Activated naive CD8-positive, alpha-beta T cell treated with anti-CD3 and anti-CD28 coated beads, Interleukin-2, amount 10 ng/mL, durations not matched to agents 7 days and 5 days (primary cell): ENCODE results near the gene CNTN6. TPM values are rescaled to one million over a fixed set of nuclear protein-coding genes. Genes with fewer than 3 reads are reported as not detected.
"Not testable (repeated sequence)": the region's sequence is repeated elsewhere in the genome, so short reads cannot be mapped to it uniquely, and the experiment has no call there.

Experiments
- ATAC-seq: fragments of 150-1000 bp; cut with Tn5 transposase; one replicate; pipeline ENCODE4 v1.10.0; 2021; ENCODE audit warnings: low read depth, moderate library complexity
- POLR2A ChIA-PET: fragments of 350-600 bp; sonication (Branson Sonifier 250); formaldehyde crosslinking; loops from one replicate; lab custom pipeline; 2021; ENCODE audit warnings: antibody characterized with exemption; lab: Charles Lee
- DNase-seq: peaks from one replicate; pipeline ENCODE4 v3.0.0; 2021
- H3K27ac Mint-ChIP-seq: one replicate; pipeline ENCODE4 v1.8.0; 2022; ENCODE audit warnings: mild to moderate bottlenecking, mixed read lengths
- H3K27me3 Mint-ChIP-seq: one replicate; pipeline ENCODE4 v1.8.0; 2022; ENCODE audit warnings: mild to moderate bottlenecking, moderate library complexity, mixed read lengths
- H3K36me3 Mint-ChIP-seq: one replicate; pipeline ENCODE4 v1.8.0; 2021; ENCODE audit warnings: mild to moderate bottlenecking, mixed read lengths
- H3K4me1 Mint-ChIP-seq: one replicate; pipeline ENCODE4 v1.8.0; 2021; ENCODE audit warnings: mixed read lengths
- H3K4me3 Mint-ChIP-seq: one replicate; pipeline ENCODE4 v1.8.0; 2022; ENCODE audit warnings: mild to moderate bottlenecking, moderate library complexity, mixed read lengths
- H3K9me3 Mint-ChIP-seq: one replicate; pipeline ENCODE4 v1.8.0; 2021; ENCODE audit warnings: mixed read lengths
- total RNA-seq, 2 experiments: library from RNA; stranded (reverse); gene quantifications; one replicate each; pipeline ENCODE4 v1.2.3, GENCODE V29; 2021

Gene CNTN6
- total RNA-seq, 2 experiments from 2014 or later: not detected

- no peaks in the 10 kb centered on the region for H3K4me1 Mint-ChIP-seq
- POLR2A ChIA-PET: no interaction called here
- no peak overlapping the region for H3K4me3 Mint-ChIP-seq
- DNase-seq (no peak), ATAC-seq (no peak)
- peaks cover 2% of the 10 kb centered on the region for H3K9me3 Mint-ChIP-seq
- H3K27me3 Mint-ChIP-seq: no peaks in the 10 kb centered on the region
- H3K36me3 Mint-ChIP-seq: no peaks in the 10 kb centered on the region
- H3K27ac Mint-ChIP-seq: no peak overlapping the region
Observed at GRCh38 chr3:1355691-1356090, 262.9 kb downstream of the CNTN6 start.

- POLR2A ChIA-PET: no interaction called here
- Mint-ChIP-seq H3K36me3 (no peaks in the 10 kb centered on the region), H3K4me1 (no peaks in the 10 kb centered on the region), H3K27me3 (no peaks in the 10 kb centered on the region), H3K9me3 (peaks cover 2% of the 10 kb centered on the region), H3K4me3 (no peak overlapping the region), H3K27ac (no peak overlapping the region)
- ATAC-seq (no peak), DNase-seq (no peak)
Observed at GRCh38 chr3:1356101-1356500, 263.3 kb downstream of the CNTN6 start.

GRCh38 chr3:1365528-1365927, 272.7 kb downstream of the CNTN6 start:
- Mint-ChIP-seq H3K9me3 (no peaks in the 10 kb centered on the region), H3K4me1 (no peaks in the 10 kb centered on the region), H3K4me3 (no peak overlapping the region), H3K27me3 (no peaks in the 10 kb centered on the region), H3K36me3 (no peaks in the 10 kb centered on the region), H3K27ac (no peak overlapping the region)
- POLR2A ChIA-PET: no interaction called here
- ATAC-seq (no peak), DNase-seq (no peak)

- H3K36me3 Mint-ChIP-seq: no peaks in the 10 kb centered on the region
- H3K9me3 Mint-ChIP-seq: no peaks in the 10 kb centered on the region
- ATAC-seq (no peak), DNase-seq (no peak)
- POLR2A ChIA-PET: no interaction called here
- H3K4me3 Mint-ChIP-seq: no peak overlapping the region
- no peaks in the 10 kb centered on the region for H3K27me3 Mint-ChIP-seq
- H3K4me1 Mint-ChIP-seq: no peaks in the 10 kb centered on the region
- H3K27ac Mint-ChIP-seq: no peak overlapping the region
Observed at GRCh38 chr3:1374471-1374870, 281.6 kb downstream of the CNTN6 start.

DNA sequence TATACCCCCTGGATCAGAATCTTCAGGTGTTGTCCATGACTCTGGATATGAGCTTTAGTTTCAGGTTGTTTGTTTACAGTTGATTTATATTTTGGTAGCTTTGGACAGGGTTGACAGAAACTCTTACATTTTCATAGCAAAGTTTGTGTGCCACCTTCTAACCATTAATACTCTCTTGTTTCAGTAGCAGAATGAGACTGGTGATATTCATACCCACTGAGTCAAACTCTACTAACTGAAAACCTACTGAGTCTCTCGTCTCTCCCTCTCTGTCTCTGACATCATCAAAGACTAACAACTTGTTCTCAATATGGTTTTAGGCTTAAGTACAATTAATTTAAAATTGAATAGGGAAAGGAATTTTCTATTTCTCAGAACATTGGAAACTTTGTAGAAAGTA, 282.3 kb downstream of the CNTN6 start:
- DNase-seq (no peak), ATAC-seq (no peak)
- H3K9me3 Mint-ChIP-seq: no peaks in the 10 kb centered on the region
- no peaks in the 10 kb centered on the region for H3K4me1 Mint-ChIP-seq
- no peaks in the 10 kb centered on the region for H3K27me3 Mint-ChIP-seq
- POLR2A ChIA-PET: no interaction called here
- no peak overlapping the region for H3K4me3 Mint-ChIP-seq
- H3K36me3 Mint-ChIP-seq: no peaks in the 10 kb centered on the region
- no peak overlapping the region for H3K27ac Mint-ChIP-seq

DNA sequence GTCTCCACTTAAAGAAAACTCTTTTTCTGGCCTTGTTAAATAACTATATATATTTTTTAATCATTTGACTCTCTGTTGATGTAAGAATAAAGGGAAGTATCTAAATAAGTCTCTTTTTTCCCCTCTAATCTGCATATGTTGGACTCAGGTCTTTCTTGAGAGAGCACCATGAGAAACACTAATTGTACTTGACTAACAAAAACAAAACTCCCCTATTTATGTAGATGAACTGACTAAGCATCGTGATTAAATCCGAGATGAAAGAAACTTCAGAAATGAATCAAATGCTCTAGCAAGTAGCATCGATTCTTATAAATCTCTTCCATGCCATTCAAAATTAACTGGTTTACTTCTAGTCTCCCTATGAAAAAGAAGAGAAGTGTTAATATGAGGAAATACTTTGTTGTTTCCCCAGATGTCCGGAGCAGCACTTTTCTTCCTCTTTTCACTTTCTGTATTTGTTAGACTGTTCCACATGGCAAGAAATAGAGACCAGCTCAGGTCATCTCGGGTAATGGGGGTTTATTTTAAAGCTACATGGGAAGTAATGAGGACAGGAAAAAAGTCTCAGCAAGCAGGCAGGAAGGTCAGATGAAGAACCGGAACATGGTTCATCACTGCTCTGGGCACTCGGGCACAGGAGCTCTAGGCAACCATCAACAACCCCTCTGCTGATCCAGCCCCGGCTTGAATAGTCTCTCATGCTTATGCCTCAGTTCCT, 288.3 kb downstream of the CNTN6 start:
- POLR2A ChIA-PET: no interaction called here
- no peaks in the 10 kb centered on the region for H3K36me3 Mint-ChIP-seq

GRCh38 chr3:1381647-1382036, 288.8 kb downstream of the CNTN6 start:
- H3K27ac Mint-ChIP-seq: no peak overlapping the region
- no peaks in the 10 kb centered on the region for H3K36me3 Mint-ChIP-seq
- ATAC-seq: no peak
- DNase-seq: no peak
- H3K9me3 Mint-ChIP-seq: peaks cover 2% of the 10 kb centered on the region
- POLR2A ChIA-PET: no interaction called here
- no peak overlapping the region for H3K4me3 Mint-ChIP-seq
- H3K4me1 Mint-ChIP-seq: no peaks in the 10 kb centered on the region
- no peaks in the 10 kb centered on the region for H3K27me3 Mint-ChIP-seq

More for the DNA sequence above, 288.3 kb downstream of the CNTN6 start:
- H3K9me3 Mint-ChIP-seq: peaks cover 2% of the 10 kb centered on the region
- H3K27me3 Mint-ChIP-seq: no peaks in the 10 kb centered on the region
- H3K4me3 Mint-ChIP-seq: no peak overlapping the region
- DNase-seq (no peak), ATAC-seq (no peak)
- no peaks in the 10 kb centered on the region for H3K4me1 Mint-ChIP-seq
- no peak overlapping the region for H3K27ac Mint-ChIP-seq

DNA sequence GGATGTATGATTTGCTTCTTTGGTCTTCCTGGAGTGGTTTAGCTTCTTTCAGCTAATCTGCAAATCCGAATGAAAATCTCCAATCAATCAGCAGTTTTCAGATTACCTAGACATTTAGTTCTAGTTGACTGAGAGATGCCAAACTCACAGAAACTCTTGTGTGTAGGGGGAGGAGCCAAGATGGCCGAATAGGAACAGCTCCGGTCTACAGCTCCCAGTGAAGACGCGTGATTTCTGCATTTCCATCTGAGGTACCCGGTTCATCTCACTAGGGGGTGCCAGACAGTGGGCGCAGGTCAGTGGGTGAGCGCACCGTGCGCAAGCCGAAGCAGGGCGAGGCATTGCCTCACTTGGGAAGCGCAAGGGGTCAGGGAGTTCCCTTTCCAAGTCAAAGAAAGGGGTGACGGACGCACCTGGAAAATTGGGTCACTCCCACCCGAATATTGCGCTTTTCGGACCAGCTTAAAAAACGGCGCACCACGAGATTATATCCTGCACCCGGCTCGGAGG, 294.6 kb downstream of the CNTN6 start:
- H3K27ac Mint-ChIP-seq, ATAC-seq: not testable (repeated sequence)

DNA sequence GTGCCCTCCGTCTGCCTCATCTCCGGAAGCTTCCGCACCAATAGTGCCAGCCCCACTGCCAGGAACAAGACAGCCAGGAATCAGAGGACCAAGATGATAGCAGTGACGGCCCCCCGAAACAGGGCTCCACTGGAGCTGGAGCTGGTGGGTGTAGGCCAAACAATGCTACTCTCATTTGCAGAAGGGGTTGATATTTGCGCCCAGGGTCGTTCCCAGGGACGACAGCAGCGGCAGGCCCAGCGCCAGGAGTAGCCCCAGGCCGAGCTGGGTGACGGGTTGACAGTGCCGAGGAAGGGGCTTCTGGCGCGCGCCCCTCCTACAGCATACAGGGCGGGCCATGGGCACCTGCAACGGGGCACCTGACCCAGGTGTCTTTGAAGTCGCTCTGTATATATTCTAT, 301.4 kb downstream of the CNTN6 start:
- H3K27me3 Mint-ChIP-seq: no peaks in the 10 kb centered on the region
- DNase-seq (no peak), ATAC-seq (no peak)
- no peak overlapping the region for H3K4me3 Mint-ChIP-seq
- H3K9me3 Mint-ChIP-seq: peaks cover 10% of the 10 kb centered on the region
- H3K36me3 Mint-ChIP-seq: no peaks in the 10 kb centered on the region
- H3K4me1 Mint-ChIP-seq: no peaks in the 10 kb centered on the region
- no peak overlapping the region for H3K27ac Mint-ChIP-seq
- POLR2A ChIA-PET: no interaction called here

More for the DNA sequence above, 294.6 kb downstream of the CNTN6 start:
- POLR2A ChIA-PET, H3K4me3 Mint-ChIP-seq, DNase-seq, H3K9me3 Mint-ChIP-seq, H3K27me3 Mint-ChIP-seq, H3K4me1 Mint-ChIP-seq, H3K36me3 Mint-ChIP-seq: not testable (repeated sequence)

DNA sequence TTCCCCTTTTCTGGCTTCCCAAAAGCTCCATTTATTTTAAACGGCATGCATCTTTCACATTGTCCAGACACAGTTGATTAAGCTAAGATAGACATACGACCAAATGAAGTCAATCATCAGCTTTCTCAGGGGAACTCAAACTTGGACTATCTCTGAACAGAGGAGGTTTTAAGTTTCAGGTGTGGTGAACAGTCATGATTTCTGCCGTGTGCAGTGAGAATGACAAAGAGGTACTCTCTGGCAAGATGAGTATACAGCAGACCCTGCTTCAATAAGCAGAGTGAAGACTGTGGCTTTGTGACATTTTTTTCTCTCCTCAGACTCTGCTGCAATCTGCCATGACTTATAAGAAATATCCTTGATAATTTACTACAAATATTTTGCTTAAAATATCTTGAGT, 307.7 kb downstream of the CNTN6 start:
- Mint-ChIP-seq H3K4me1 (no peaks in the 10 kb centered on the region), H3K9me3 (peaks cover 5% of the 10 kb centered on the region), H3K36me3 (no peaks in the 10 kb centered on the region), H3K4me3 (no peak overlapping the region), H3K27ac (no peak overlapping the region), H3K27me3 (no peaks in the 10 kb centered on the region)
- POLR2A ChIA-PET: no interaction called here
- DNase-seq: no peak
- ATAC-seq: no peak

DNA sequence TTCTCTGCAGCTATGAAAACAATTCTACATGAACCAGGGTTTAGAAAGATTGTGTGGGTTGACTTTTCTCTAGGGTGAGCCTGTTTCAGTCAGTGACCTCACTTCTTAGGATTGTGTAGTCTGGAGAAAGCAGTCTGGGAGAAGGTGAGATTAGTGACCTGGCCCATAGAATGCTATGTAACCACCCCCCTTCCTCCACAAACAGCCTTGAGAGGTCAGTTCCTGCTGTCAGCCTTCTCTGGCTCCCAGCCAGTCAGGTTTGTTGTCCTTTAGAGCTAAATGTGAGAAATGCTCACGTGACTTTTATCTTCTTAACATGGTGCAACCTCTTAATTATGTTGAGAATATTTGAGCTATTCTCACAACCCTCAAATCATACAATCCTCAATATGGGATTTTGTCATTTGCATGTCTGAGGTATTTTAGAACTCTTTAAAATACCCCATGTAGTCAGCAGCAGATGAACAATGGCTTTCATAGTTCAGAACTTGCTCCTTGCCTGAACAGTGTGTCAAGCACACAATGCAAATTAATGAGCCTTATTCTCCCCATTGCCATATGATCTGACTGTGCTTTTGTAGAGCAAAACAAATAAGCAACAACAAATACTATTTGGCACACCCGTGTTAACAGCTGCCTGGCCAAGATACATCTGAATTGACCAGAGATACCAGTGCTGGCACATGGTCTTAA, 311.6 kb downstream of the CNTN6 start:
- no peaks in the 10 kb centered on the region for H3K27me3 Mint-ChIP-seq
- H3K36me3 Mint-ChIP-seq: no peaks in the 10 kb centered on the region
- H3K4me3 Mint-ChIP-seq: no peak overlapping the region
- H3K4me1 Mint-ChIP-seq: no peaks in the 10 kb centered on the region
- ATAC-seq (no peak), DNase-seq (no peak)
- POLR2A ChIA-PET: no interaction called here
- H3K27ac Mint-ChIP-seq: no peak overlapping the region
- peaks cover 1% of the 10 kb centered on the region for H3K9me3 Mint-ChIP-seq

- no peak overlapping the region for H3K27ac Mint-ChIP-seq
- H3K4me3 Mint-ChIP-seq: no peak overlapping the region
- DNase-seq (no peak), ATAC-seq (no peak)
- POLR2A ChIA-PET: no interaction called here
- H3K9me3 Mint-ChIP-seq: peaks cover 1% of the 10 kb centered on the region
- H3K36me3 Mint-ChIP-seq: no peaks in the 10 kb centered on the region
- no peaks in the 10 kb centered on the region for H3K4me1 Mint-ChIP-seq
- no peaks in the 10 kb centered on the region for H3K27me3 Mint-ChIP-seq
Observed at GRCh38 chr3:1406250-1406649, 313.4 kb downstream of the CNTN6 start.

GRCh38 chr3:1421577-1421976, 328.8 kb downstream of the CNTN6 start:
- no peak for ATAC-seq
- Mint-ChIP-seq H3K4me3 (no peak overlapping the region), H3K9me3 (peaks cover 4% of the 10 kb centered on the region), H3K4me1 (no peaks in the 10 kb centered on the region), H3K27me3 (no peaks in the 10 kb centered on the region), H3K27ac (no peak overlapping the region), H3K36me3 (no peaks in the 10 kb centered on the region)
- no peak for DNase-seq
- POLR2A ChIA-PET: no interaction called here

GRCh38 chr3:1423566-1424089, 330.8 kb downstream of the CNTN6 start:
- no peak overlapping the region for H3K4me3 Mint-ChIP-seq
- DNase-seq (no peak), ATAC-seq (no peak)
- peaks cover 2% of the 10 kb centered on the region for H3K9me3 Mint-ChIP-seq
- no peak overlapping the region for H3K27ac Mint-ChIP-seq
- no peaks in the 10 kb centered on the region for H3K27me3 Mint-ChIP-seq
- H3K36me3 Mint-ChIP-seq: no peaks in the 10 kb centered on the region
- no peaks in the 10 kb centered on the region for H3K4me1 Mint-ChIP-seq
- POLR2A ChIA-PET: no interaction called here
